Measurements from ENCODE around the gene FRMD4B. TPM values are rescaled to one million over a fixed set of nuclear protein-coding genes. Genes with fewer than 3 reads are reported as not detected.

The FRMD4B gene
- total RNA-seq, 1 donor from 2014 or later: 29.4 TPM

GRCh38 chr3:69364354-69364753 is 21.5 kb downstream of the FRMD4B start:
- no peak for DNase-seq (ENCODE audit: low spot score)

- no peak for DNase-seq (ENCODE audit: low spot score)
These were observed 25.2 kb downstream of the FRMD4B start for GRCh38 chr3:69360690-69361089.

- no peak for DNase-seq (ENCODE audit: low spot score)
These were observed 26.0 kb downstream of the FRMD4B start for GRCh38 chr3:69359916-69360315.

DNA sequence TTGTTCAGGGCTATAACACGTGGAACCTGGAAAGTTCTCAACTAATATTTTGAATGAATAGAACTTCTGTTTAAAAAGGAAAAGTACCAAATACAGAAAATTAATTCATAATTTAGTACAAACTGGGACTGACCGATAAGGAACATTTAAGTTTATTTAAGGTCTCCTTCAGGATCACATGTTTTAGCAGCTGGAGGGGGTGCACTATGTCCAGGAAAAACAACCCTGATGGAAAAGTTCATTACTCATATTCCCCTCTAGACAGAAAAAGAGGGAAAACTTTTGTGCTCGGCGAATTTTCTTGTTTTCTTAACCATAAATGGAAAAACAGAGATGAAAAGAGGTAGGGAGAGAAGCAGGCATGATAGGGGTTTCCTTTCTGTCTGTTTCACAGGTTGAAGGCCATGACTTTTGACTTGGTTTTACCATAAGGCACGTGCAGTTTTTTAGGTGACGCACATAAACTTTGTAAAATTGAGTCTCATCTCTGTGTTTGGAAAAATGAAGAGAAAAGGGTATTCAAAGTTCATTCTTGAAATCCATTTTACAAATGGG is 26.5 kb downstream of the FRMD4B start:
- DNase-seq (ENCODE audit: low spot score): no peak

- no peak for DNase-seq (ENCODE audit: low spot score)
These were observed 28.7 kb downstream of the FRMD4B start for GRCh38 chr3:69357196-69357595.

- DNase-seq (ENCODE audit: low spot score): no peak
These were observed 30.9 kb downstream of the FRMD4B start for GRCh38 chr3:69354948-69355347.

DNA sequence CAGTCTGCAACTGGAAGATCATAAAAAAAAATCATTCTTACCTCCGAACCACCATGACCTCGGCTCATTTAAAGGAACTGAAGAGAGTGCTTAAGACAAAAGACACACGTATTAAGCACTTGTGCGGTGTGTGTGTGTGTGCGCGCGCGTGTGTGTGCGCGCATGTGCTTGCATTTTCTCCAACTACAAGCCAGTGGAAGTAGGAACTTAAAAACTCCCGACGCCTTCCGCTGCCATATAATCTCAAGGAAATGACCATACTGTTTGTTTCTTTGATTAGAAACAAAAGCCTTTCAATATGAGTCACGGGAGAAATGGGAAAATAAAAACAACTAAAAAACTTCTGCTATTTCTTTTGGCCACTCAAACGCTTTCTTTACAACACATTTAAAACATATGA is 32.4 kb downstream of the FRMD4B start:
- DNase-seq (ENCODE audit: low spot score): peak; percentile 50

GRCh38 chr3:69353088-69353478 is 32.8 kb downstream of the FRMD4B start:
- DNase-seq (ENCODE audit: low spot score): no peak

GRCh38 chr3:69352305-69353087 is 33.4 kb downstream of the FRMD4B start:
- DNase-seq (ENCODE audit: low spot score): no peak

DNA sequence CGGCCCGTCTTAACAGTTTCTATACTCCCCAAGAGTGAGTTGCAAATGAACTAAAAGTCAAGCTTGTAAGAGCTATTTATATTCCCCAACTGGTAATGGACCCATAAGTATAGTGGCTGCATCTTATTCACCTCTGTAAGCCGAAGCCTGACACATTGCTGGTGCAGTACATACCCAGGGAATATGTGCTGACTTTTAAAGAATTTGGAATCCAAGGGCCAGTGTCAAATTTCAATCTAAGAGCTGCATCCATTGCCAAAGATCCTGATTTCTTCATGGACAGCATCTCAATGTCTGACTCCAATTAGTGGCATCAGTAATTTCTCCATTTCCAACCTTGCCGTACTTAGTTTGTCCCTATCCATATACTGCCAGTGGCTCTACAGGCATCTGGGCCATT is 42.0 kb downstream of the FRMD4B start:
- DNase-seq (ENCODE audit: low spot score): no peak

GRCh38 chr3:69342074-69342473 is 43.8 kb downstream of the FRMD4B start:
- no peak for DNase-seq (ENCODE audit: low spot score)

- DNase-seq (ENCODE audit: low spot score): no peak
These were observed 46.1 kb downstream of the FRMD4B start for GRCh38 chr3:69339760-69340159.

DNA sequence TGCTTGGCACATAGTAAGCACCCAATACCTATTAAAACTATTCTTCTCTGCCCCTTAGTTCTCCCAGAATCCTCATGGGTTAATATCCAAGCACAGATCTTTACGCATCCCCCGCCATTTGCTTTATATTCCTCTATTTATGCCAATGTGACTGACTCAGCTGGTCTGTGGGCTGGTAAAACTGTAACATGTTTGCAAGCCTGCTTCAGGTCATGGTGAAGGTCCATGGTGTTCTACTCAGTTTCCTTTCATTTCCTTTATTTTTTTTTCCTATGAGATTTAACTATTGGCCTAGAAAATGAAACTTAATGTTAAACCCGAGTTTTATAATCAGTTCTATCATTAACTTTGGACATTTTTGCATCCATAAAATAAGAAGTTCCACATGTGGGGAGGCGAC is 47.0 kb downstream of the FRMD4B start:
- no peak for DNase-seq (ENCODE audit: low spot score)

DNA sequence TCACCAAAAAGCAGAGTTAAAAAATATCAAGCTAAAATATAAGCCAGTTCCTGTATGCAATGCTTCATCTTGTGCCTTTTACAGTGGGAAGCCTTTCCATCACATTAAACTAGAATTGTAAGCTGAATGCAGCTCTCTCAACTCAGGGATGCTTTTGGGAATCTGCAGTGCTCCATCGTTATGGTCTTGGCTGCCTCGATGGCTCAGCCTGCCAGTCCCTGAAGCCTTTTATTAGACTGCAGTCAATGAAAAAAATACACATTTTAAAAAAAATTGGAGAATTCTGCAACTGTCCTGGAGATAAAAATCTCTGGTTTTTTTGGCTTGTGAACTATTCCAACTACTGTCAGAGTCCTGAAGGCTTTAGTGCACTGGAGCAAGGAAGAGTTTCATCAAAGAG is 53.0 kb downstream of the FRMD4B start:
- DNase-seq (ENCODE audit: low spot score): no peak

GRCh38 chr3:69330891-69331400 is 54.9 kb downstream of the FRMD4B start:
- DNase-seq (ENCODE audit: low spot score): peak; percentile 65

DNA sequence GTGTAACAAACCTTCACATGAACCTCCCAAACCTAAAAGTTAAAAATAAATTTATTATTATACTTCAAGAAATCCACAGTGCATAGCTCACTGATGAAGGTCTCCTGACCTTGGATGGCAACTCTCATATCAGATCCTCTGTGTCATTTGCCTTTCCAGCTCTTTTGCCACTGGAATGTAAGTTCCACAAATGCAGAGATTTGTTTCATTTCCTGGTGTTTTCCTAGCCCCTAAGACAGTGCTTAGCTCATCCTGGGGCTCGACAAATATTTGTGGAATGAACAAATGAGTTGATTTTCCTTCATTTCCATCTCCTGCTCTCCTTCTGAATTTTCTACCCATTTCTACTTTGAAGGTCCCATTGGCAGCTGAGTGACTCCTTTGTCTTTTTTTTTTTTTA is 56.0 kb downstream of the FRMD4B start:
- DNase-seq (ENCODE audit: low spot score): no peak

- no peak for DNase-seq (ENCODE audit: low spot score)
These were observed 57.0 kb downstream of the FRMD4B start for GRCh38 chr3:69328963-69329302.

GRCh38 chr3:69328103-69328962 is 57.6 kb downstream of the FRMD4B start:
- DNase-seq (ENCODE audit: low spot score): no peak

GRCh38 chr3:69326855-69327300 is 59.0 kb downstream of the FRMD4B start:
- no peak for DNase-seq (ENCODE audit: low spot score)

GRCh38 chr3:69325151-69325550 is 60.7 kb downstream of the FRMD4B start:
- DNase-seq (ENCODE audit: low spot score): no peak

GRCh38 chr3:69324362-69325025 is 61.4 kb downstream of the FRMD4B start:
- DNase-seq (ENCODE audit: low spot score): no peak

DNA sequence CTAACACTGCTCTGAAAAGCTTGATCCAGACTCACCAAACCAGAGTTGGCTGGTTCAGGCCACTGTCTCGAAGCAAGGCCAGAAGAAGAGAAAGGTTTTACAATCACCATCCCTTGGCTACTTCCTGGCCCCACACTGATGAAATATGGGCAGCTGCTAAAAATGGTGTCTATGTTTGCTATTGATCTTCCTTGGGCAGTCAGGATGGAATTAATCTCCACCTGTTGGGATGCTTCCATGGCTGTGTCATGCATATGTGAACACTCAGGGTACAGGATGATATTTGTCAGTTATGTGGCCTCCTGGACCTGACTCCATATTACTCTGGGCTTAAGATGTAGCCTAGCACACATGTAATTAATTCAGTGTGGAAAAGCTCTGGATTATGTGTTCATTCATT is 61.9 kb downstream of the FRMD4B start:
- DNase-seq (ENCODE audit: low spot score): no peak

All from umbilical cord (tissue), 2 donors.